PC-9 (cell line): ENCODE data around the gene TMEM161B. TPM values are rescaled to one million over a fixed set of nuclear protein-coding genes. Genes with fewer than 3 reads are reported as not detected.
"Not testable (repeated sequence)": the region's sequence is repeated elsewhere in the genome, so short reads cannot be mapped to it uniquely, and the experiment has no call there.

Source experiments
- BruUV-seq: library from RNA; stranded (reverse); fragments of 400-500 nt; replicated peaks from 2 replicates; lab custom pipeline; 2021; lab: Mats Ljungman, UMichigan
- CTCF ChIA-PET: fragments of 300-600 bp; sonication (Branson Sonifier 250); formaldehyde crosslinking; loops from one replicate; lab custom pipeline; 2022; ENCODE audit warnings: antibody characterized with exemption; lab: Charles Lee
- POLR2A ChIA-PET: fragments of 300-600 bp; sonication (Branson Sonifier 250); formaldehyde crosslinking; loops from one replicate; lab custom pipeline; 2022; ENCODE audit warnings: antibody characterized with exemption; ENCODE audit not compliant: unreplicated experiment; lab: Charles Lee
- DNase-seq, 2 experiments: peaks; one replicate each; pipeline versions ENCODE4 v3.0.0 to v3.0.0-alpha.2; 2015 to 2022; ENCODE audit warnings: mixed read lengths in 1 of 2
- H2AFZ ChIP-seq: fragments of 200-600 bp; sonication (generic); 2 replicates; pipeline ENCODE4 v1.8.1; 2017; ENCODE audit warnings: antibody characterized with exemption
- H3F3A ChIP-seq: fragments of 200-600 bp; sonication (generic); 2 replicates; pipeline ENCODE4 v1.8.1; 2017; ENCODE audit warnings: antibody characterized with exemption, mild to moderate bottlenecking, low read depth; ENCODE audit not compliant: insufficient read depth
- H3K27ac ChIP-seq: fragments of 200-600 bp; sonication (generic); 2 replicates; pipeline ENCODE4 v1.6.1; 2016; ENCODE audit warnings: mixed run types
- H3K27me3 ChIP-seq: fragments of 200-600 bp; sonication (generic); 2 replicates; pipeline ENCODE4 v1.6.1; 2016; ENCODE audit warnings: low read depth, mixed run types; ENCODE audit not compliant: insufficient read depth
- H3K36me3 ChIP-seq: fragments of 200-600 bp; sonication (generic); 2 replicates; pipeline ENCODE4 v1.6.1; 2016; ENCODE audit warnings: low read depth, mixed run types
- H3K4me1 ChIP-seq: fragments of 200-600 bp; sonication (generic); replicated peaks from 2 replicates; pipeline ENCODE4 v1.6.1; 2016; ENCODE audit warnings: mixed run types; ENCODE audit not compliant: insufficient read depth
- H3K4me2 ChIP-seq: fragments of 200-600 bp; sonication (generic); 2 replicates; pipeline ENCODE4 v1.6.1; 2017; ENCODE audit warnings: mixed run types
- H3K4me3 ChIP-seq: fragments of 200-600 bp; sonication (generic); 2 replicates; pipeline ENCODE4 v1.6.1; 2016; ENCODE audit warnings: mixed run types
- H3K79me2 ChIP-seq: fragments of 200-600 bp; sonication (generic); 2 replicates; pipeline ENCODE4 v1.6.1; 2017; ENCODE audit warnings: low read depth, mixed run types
- H3K9me2 ChIP-seq: fragments of 200-600 bp; sonication (generic); 2 replicates; pipeline ENCODE4 v1.8.1; 2017; ENCODE audit warnings: mild to moderate bottlenecking; ENCODE audit not compliant: insufficient read depth
- H3K9me3 ChIP-seq: fragments of 200-600 bp; sonication (generic); 2 replicates; pipeline ENCODE4 v1.8.1; 2016; ENCODE audit warnings: low read depth; ENCODE audit not compliant: insufficient read depth
- H4K20me1 ChIP-seq: fragments of 200-600 bp; sonication (generic); 2 replicates; pipeline ENCODE4 v1.8.1; 2017; ENCODE audit not compliant: insufficient read depth
- CTCF ChIP-seq: fragments of 200-600 bp; sonication (generic); conservative IDR thresholded peaks from 2 replicates; pipeline ENCODE4 v1.6.1; 2017; ENCODE audit warnings: mixed run types, antibody characterized with exemption, mild to moderate bottlenecking, moderate library complexity
- EZH2 ChIP-seq: fragments of 200-600 bp; sonication (generic); IDR thresholded peaks from 2 replicates; pipeline ENCODE4 v1.8.0; 2017; ENCODE audit warnings: antibody characterized with exemption, low read depth
- intact Hi-C: fragments of 100-400 bp; cut with micrococcal nuclease; formaldehyde crosslinking; loops from one replicate; pipeline ENCODE4 v1.10.0; 2022; ENCODE audit not compliant: unreplicated experiment
- total RNA-seq: library from RNA; stranded (reverse); gene quantifications from 2 replicates; pipeline ENCODE4 v1.2.3, GENCODE V29; 2021

The TMEM161B gene
- total RNA-seq, 1 experiment from 2014 or later, result 24.8 TPM

DNA sequence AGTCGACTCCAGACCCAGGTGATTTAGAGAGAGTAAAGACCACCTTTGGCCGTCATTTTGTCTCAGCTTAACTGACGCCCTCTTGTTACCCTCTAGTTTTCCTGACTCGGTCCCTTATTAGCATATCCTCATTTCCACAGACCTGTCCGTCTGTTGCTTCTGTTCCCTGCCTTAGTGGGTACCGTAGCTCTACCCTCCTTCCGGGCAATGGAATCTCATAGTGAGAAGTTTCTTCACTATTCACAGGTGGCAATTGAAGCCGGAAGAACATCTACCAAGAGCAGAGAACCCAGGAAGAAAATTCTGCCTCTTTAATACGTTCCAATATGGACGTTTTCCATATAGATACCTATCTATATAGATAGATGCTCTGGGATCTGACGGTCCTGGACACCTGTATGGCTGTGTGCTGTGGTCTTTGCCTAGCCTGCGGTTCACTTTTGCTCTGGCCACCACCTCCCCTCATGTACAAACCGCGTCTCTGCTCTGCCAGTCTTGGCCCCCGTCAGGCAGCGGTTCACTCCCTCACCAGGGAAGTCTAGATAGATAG is 652 bp upstream of the TMEM161B start:
- Histone ChIP-seq H3K4me1 (peaks cover 33% of the 10 kb centered on the region), H3K79me2 (peaks cover 70% of the 10 kb centered on the region), H4K20me1 (no peaks in the 10 kb centered on the region), H3K36me3 (peaks cover 11% of the 10 kb centered on the region; the same call in 1 of the 2 replicates), H3K4me3 (peak overlapping the region; percentile 87), H3K4me2 (peak overlapping the region; percentile 91), H3K27me3 (no peaks in the 10 kb centered on the region), H3K27ac (peak overlapping the region; percentile 50), H3K9me3 (no peaks in the 10 kb centered on the region), H2AFZ (peak overlapping the region; percentile 81), H3K9me2 (no peaks in the 10 kb centered on the region), H3F3A (no peaks in the 10 kb centered on the region)
- BruUV-seq, result TSS peak; percentile 58
- ChIA-PET CTCF (interaction anchor here (0.7 kb wide), 1 partner anchor 416 kb away, joined by 3 read pairs; no protein-coding TSS in a partner anchor), POLR2A (interaction anchor here (0.6 to 0.7 kb wide), 2 partner anchors 333 to 405 kb away, joined by 3 to 4 read pairs; no protein-coding TSS in a partner anchor)
- intact Hi-C loops, result loop anchor here (2.0 to 10.0 kb wide), 4 partner anchors 24 to 484 kb away; no protein-coding TSS in a partner anchor
- DNase-seq, result peak; percentile 9 to 38
- TF ChIP-seq EZH2, result no peak
- no peak for TF ChIP-seq CTCF

DNA sequence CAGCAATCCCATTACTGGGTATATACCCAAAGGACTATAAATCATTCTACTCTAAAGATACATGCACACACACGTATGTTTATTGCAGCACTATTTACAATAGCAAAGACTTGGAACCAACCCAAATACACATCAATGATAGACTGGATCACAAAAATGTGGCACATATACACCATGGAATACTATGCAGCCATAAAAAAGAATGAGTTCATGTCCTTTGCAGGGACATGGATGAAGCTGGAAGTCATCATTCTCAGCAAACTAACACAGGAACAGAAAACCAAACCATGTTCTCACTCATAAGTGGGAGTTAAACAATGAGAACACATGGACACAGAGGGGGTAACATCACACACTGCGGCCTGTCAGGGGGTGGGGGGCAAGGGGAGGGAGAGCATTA is 4.1 kb downstream of the TMEM161B start:
- CTCF ChIA-PET, H3K4me2 ChIP-seq, H3K27ac ChIP-seq, H2AFZ ChIP-seq, H3K36me3 ChIP-seq, H3K9me2 ChIP-seq, DNase-seq, H3K4me3 ChIP-seq, H4K20me1 ChIP-seq, POLR2A ChIA-PET, H3F3A ChIP-seq, H3K9me3 ChIP-seq, BruUV-seq, H3K27me3 ChIP-seq: not testable (repeated sequence)
- intact Hi-C loops, result loop anchor here (10.0 kb wide), 1 partner anchor 480 kb away; no protein-coding TSS in a partner anchor
- Histone ChIP-seq H3K4me1 (peaks cover 15% of the 10 kb centered on the region), H3K79me2 (peaks cover 96% of the 10 kb centered on the region)

DNA sequence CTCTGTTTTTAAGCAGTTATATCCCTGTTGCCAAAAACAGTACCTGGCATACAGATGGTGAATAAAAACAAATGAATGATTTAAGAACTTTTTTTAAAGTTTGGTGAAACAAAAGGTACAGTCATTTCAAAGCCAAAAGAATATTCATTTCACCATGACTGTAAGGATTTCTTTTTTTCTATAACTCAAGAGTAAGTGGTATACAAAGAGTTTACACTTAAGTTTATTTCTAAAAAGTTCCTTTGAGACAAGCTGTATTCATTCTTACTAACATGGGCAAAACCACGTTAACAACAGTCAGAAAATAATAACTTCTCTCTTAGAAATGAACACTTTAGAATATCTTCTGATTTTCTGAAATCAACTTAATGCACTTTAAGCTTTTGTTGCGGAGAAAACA is 5.3 kb downstream of the TMEM161B start:
- no peak overlapping the region for H3K4me3 ChIP-seq
- peaks cover 99% of the 10 kb centered on the region for H3K79me2 ChIP-seq
- H3K27ac ChIP-seq, result no peak overlapping the region
- POLR2A ChIA-PET, result no interaction called here
- no peaks in the 10 kb centered on the region for H3K9me2 ChIP-seq
- TF ChIP-seq CTCF (no peak), EZH2 (no peak)
- BruUV-seq, result no TSS peak
- no peaks in the 10 kb centered on the region for H3K9me3 ChIP-seq
- H3K4me2 ChIP-seq, result no peak overlapping the region
- H3K4me1 ChIP-seq, result peaks cover 15% of the 10 kb centered on the region
- H3F3A ChIP-seq, result 0 out of 2 replicates have a peak, but pooled peaks cover 3% of the 10 kb centered on the region
- H3K36me3 ChIP-seq, result 0 out of 2 replicates have a peak, but pooled peaks cover 8% of the 10 kb centered on the region
- intact Hi-C loops, result loop anchor here (10.0 kb wide), 1 partner anchor 479 kb away; no protein-coding TSS in a partner anchor
- H2AFZ ChIP-seq, result no peak overlapping the region
- CTCF ChIA-PET, result no interaction called here
- no peak for DNase-seq
- H4K20me1 ChIP-seq, result no peaks in the 10 kb centered on the region; the same call in 1 of the 2 replicates
- no peaks in the 10 kb centered on the region for H3K27me3 ChIP-seq
